SK-N-DZ (cell line): ENCODE data around the gene MIS18BP1.
"Not testable (repeated sequence)": the region's sequence is repeated elsewhere in the genome, so short reads cannot be mapped to it uniquely, and the experiment has no call there.

ENCODE experiments used
- DNase-seq: peaks from one replicate; pipeline ENCODE4 v3.0.0-alpha.2; 2015; ENCODE audit warnings: low spot score

The MIS18BP1 gene

GRCh38 chr14:45246691-45247090 lies 6.3 kb downstream of the MIS18BP1 start:
- DNase-seq, result no peak

- no peak for DNase-seq
Observed at GRCh38 chr14:45246151-45246550, 6.9 kb downstream of the MIS18BP1 start.

DNA sequence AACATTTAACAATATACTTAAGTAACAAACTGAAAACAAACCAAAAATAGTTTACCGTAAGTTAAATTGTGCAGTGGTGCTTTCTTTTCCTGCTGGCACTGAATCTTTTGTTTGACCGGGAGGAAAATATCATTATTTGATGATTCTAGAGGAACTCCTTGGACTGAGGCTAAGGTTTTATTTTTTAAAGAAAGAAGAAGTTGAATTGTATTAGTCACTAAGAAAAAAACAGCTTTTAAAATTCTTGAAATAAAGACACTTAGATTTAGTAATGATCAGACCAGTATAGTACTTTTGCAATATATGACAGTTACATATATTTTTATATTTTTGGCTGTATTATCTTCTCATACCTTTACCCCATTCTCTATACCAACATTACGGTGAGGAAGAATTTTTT lies 10.3 kb downstream of the MIS18BP1 start:
- no peak for DNase-seq

DNA sequence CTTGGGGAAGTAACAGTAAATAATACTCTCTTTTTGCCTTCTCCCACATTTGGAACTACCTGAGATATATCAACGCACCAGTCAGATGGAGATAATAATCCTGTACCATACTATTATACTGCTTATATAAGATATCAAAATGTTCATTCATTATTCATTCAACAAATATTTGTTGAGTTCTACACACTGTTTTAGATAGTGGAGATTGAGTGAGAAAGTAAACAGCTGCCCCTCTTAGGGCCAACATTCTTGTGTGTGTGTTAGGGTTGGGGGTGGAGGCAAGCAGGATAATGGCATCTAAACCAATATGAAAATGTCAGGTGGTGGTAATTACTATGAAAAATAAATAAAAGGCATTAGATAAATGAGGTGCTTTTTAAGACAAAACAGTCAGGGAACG lies 14.0 kb downstream of the MIS18BP1 start:
- no peak for DNase-seq

DNA sequence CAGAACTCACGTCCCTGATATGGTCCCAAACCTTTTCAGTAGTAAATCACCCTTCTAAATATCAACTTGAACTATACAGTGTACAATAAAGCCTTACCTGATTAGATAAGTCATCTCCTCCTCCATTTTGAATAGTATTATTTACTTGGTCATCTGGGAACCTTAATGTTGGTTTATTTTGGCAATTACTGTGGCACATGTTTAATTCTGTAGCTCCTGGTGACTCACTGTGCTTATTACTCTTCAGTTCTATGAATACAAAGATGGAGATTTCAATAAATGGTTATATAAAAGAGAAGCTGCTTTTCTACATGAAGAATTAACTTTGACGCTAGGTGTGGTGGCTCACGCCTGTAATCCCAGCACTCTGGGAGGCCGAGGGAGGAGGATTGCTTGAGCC lies 25.4 kb downstream of the MIS18BP1 start:
- no peak for DNase-seq

DNA sequence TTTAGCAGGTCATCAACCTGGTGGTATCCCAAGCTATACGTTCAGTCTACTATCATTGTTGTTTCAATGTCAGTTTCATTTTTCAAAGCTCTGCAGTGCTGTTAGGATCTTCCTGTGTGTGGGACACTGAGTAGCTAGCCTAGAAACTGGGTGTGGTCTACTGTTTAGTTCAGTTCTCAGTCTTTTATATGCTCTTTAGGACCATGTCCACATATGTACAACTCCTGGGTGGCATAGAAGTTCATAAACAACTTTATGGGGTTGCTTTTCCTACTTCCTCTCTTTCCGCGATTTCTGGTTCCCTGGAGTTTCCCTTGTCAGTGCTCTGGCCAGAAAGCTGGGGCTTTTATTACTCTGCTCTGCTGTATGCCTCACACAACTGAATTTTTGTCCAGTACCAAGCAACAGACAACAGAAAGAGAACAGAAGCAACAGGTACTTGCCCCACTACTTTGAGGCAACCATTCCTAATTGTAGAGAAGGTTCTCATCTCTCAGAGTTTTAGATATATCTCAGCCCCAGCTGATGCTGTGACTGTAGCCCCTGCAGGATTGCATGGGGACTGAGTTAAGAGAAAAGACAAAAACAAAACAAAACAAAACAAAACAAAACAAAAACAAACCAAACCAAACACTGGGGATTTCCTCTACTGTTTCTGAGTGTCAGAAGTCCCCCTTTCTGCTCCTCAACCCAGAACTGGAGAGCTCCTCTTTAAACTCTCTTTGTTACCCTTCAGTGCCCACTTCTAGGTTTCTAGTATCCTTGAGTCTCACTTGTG lies 30.3 kb downstream of the MIS18BP1 start:
- no peak for DNase-seq

- DNase-seq, result not testable (repeated sequence)
Observed at GRCh38 chr14:45214341-45214740, 38.7 kb downstream of the MIS18BP1 start.

DNA sequence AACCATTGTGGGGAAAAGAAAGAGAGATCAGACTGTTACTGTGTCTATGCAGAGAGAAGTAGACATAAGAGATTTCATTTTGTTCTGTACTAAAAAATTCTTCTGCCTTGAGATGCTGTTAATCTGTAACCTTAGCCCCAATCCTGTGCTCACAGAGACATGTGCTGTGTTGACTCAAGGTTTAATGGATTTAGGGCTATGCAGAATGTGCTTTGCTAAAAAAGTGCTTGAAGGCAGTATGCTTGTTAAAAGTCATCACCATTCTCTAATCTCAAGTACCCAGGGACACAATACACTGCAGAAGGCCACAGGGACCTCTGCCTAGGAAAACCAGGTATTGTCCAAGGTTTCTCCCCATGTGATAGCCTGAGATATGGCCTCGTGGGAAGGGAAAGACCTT lies 39.3 kb downstream of the MIS18BP1 start:
- DNase-seq, result not testable (repeated sequence)

- DNase-seq, result no peak
Observed at GRCh38 chr14:45212231-45212630, 40.8 kb downstream of the MIS18BP1 start.

- DNase-seq, result no peak
Observed at GRCh38 chr14:45211295-45211694, 41.7 kb downstream of the MIS18BP1 start.

DNA sequence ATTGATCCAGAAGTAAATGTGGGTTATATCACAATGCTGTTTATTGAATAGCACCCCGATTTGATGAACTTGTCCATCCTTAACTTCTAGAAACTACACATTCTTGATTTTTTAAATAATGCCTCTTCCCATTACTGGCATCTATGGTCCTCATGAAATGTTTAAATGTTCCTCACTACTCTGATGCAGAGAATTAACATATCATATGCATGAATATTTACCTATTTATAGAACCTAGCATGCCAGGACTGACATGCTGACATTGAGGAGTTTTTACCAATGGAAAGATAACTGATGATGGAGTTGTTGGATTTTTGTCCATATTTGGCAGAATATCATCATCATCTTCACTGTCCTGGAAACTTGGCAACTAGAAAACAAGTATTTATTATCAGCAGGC lies 42.8 kb downstream of the MIS18BP1 start:
- DNase-seq, result no peak

DNA sequence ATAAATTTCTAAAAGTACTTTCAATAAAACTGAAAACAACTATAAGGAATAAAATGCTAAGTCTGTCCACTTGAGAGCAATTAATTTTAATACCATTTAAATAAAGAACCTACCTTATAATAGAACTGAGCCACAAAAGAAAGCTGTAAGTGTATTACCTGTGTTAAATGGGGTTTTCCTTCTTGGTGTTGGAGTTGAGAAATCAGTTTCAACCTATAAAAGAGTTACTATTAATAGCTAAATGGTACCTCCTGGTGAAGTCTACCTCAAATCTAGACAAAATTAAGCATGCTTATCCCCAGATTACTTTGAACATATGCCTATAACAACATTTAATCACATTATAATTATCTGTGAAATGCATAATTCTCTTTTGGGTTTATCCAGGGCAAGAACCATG lies 48.8 kb downstream of the MIS18BP1 start:
- no peak for DNase-seq

- DNase-seq, result peak; percentile 10
Observed at GRCh38 chr14:45201905-45202304, 51.1 kb downstream of the MIS18BP1 start.

DNA sequence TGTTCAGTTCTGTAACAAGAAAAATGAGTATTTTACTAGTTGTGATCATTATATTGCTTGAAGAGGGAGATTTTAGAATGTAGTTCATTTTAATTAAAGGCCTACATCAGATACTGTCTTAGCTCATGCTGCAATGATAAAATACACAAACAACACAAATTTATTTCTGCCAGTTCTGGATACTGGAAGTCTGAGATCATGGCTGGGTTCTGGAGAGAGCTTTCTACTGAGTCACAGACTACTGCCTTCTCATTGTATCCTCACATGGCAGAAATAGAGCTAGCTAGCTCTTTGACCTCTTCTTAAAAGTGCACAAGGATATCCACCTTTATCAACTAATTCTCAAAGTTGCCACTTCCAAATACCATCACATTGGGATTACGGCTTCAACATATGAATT lies 53.8 kb downstream of the MIS18BP1 start:
- DNase-seq, result no peak

DNA sequence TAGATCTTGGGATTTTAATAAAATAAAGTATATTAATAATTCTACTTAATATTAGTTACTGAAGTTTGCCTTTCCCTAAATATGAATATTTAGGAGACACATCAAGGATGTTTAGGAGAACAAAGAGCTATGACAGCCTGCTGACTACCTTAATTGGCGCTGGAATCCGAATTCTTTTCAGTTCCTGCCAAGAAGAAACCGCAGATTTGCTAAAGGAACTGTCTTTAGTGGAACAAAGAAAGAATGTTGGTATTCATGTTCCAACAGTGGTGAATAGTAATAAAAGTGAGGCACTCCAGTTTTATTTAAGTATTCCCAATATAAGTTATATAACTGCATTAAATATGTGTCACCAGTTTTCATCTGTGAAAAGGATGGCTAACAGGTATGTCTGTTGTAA lies 54.5 kb downstream of the MIS18BP1 start:
- DNase-seq, result no peak

DNA sequence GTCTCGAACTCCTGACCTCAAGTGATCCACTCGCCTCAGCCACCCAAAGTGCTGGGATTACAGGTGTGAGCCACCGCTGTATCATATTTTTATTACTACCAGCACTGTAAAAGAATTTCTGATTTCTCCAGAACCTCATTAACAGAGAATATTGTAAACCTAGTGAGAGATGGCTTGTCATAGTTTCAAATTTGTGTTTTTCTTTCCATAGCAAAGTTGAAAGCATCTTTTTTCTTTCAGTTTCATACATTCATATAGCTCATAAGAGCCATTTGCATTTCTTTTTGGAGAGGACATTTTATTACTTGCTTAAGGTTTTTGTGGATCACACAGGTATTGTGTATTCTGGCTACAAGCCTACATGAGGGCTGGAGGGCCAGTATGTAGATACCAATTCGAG lies 58.0 kb downstream of the MIS18BP1 start:
- DNase-seq, result no peak

- DNase-seq, result no peak
Observed at GRCh38 chr14:45185100-45185814, 67.7 kb downstream of the MIS18BP1 start.

GRCh38 chr14:45181806-45182205 lies 71.2 kb downstream of the MIS18BP1 start:
- no peak for DNase-seq

DNA sequence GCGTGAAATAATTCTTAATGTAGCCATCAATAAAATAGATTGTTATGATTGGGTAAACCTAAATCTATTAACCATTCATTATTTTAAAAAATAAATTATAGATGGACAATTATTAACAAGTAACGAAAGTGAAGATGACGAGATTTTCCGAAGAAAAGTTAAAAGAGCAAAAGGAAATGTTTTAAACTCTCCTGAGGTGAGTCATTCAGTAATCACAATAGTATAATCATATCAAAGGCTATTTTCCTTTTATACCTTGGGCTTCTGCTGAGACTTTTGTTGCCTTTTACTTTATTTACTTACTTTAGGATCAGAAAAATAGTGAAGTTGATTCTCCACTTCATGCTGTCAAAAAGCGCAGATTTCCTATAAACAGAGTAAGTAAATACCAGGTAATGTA lies 71.7 kb downstream of the MIS18BP1 start:
- DNase-seq, result no peak

DNA sequence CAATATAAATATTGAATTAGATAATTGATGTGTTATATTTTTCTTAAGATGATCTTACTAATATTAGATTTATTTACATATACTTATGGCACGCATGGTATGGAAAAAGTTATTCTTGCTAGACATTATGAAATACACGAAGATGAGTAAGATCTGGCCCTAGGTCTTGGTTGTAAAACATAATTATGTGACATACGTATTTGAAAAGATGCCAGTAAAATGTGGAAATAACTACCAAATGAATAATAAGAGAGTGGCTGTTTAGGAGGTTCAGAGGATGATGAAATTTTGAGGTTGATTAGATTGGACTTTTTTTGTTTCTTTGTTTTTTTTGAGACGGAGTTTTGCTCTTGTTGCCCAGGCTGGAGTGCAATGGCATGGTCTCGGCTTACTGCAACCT lies 75.9 kb downstream of the MIS18BP1 start:
- DNase-seq, result no peak

DNA sequence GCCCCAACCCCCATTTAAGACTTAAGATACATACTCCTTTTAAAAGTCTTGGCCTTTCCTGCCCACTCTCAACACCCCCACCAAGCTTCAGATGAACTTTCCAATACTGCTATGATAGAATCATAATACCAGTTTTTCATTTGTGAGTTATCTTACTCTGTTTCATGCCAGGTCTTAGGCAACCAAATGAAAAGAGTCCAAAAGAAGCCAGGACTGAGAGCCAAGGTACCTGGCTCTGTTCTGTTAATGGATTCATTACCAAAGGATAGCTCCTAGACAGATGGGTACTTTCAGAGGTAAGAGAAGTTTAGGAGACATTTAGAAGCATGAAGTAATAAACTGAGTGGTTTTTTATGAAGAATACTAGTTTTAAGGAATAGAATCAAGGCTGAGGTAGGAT lies 83.1 kb downstream of the MIS18BP1 start:
- DNase-seq, result no peak

GRCh38 chr14:45156067-45156466 lies 96.9 kb downstream of the MIS18BP1 start:
- no peak for DNase-seq
